ENCODE measurements around the gene CD300A.

The CD300A gene

GRCh38 chr17:74520016-74520434 is 53.6 kb downstream of the CD300A start:
- no peak overlapping the region for H3K4me3 ChIP-seq (ENCODE audit: low read length)
- no peaks in the 10 kb centered on the region for H3F3A ChIP-seq (ENCODE audit: control insufficient read depth, insufficient read depth)
- no peaks in the 10 kb centered on the region for H3K27me3 ChIP-seq (ENCODE audit: control insufficient read depth, low read length)
- H3K4me2 ChIP-seq (ENCODE audit: low read length), result no peak overlapping the region
- no peaks in the 10 kb centered on the region for H4K20me1 ChIP-seq (ENCODE audit: control insufficient read depth, insufficient read depth, low read depth, low read length)
- H3K36me3 ChIP-seq (ENCODE audit: control insufficient read depth, low read length), result no peaks in the 10 kb centered on the region
- H3K27ac ChIP-seq (ENCODE audit: low read depth, low read length), result no peak overlapping the region
- H3K4me1 ChIP-seq (ENCODE audit: control insufficient read depth, low read length), result no peaks in the 10 kb centered on the region
- no peaks in the 10 kb centered on the region for H3K9me2 ChIP-seq (replicated peaks; ENCODE audit: control insufficient read depth, low read length)
- TF ChIP-seq EZH2phosphoT487 (IDR thresholded peaks at IDR 0.05; ENCODE audit: borderline replicate concordance, low read length) (no peak), CTCF (IDR thresholded peaks at IDR 0.05; ENCODE audit: low read depth, low read length, poor library complexity, severe bottlenecking) (no peak)
- H3K9me3 ChIP-seq (ENCODE audit: control insufficient read depth, insufficient read depth, low read length), result peaks cover 6% of the 10 kb centered on the region; the same call in 1 of the 2 replicates
- H3K79me2 ChIP-seq (ENCODE audit: control insufficient read depth, low read length), result no peaks in the 10 kb centered on the region

GRCh38 chr17:74520790-74521480 is 54.5 kb downstream of the CD300A start:
- Histone ChIP-seq H3K27me3 (ENCODE audit: control insufficient read depth, low read length) (no peaks in the 10 kb centered on the region), H3F3A (ENCODE audit: control insufficient read depth, insufficient read depth) (no peaks in the 10 kb centered on the region), H3K4me3 (ENCODE audit: low read length) (no peak overlapping the region), H3K4me2 (ENCODE audit: low read length) (no peak overlapping the region), H3K27ac (ENCODE audit: low read depth, low read length) (no peak overlapping the region), H3K79me2 (ENCODE audit: control insufficient read depth, low read length) (no peaks in the 10 kb centered on the region), H3K9me3 (ENCODE audit: control insufficient read depth, insufficient read depth, low read length) (peaks cover 3% of the 10 kb centered on the region; the same call in 1 of the 2 replicates), H3K36me3 (ENCODE audit: control insufficient read depth, low read length) (no peaks in the 10 kb centered on the region), H3K9me2 (replicated peaks; ENCODE audit: control insufficient read depth, low read length) (no peaks in the 10 kb centered on the region), H3K4me1 (ENCODE audit: control insufficient read depth, low read length) (no peaks in the 10 kb centered on the region), H4K20me1 (ENCODE audit: control insufficient read depth, insufficient read depth, low read depth, low read length) (no peaks in the 10 kb centered on the region)
- TF ChIP-seq CTCF (IDR thresholded peaks at IDR 0.05; ENCODE audit: low read depth, low read length, poor library complexity, severe bottlenecking), result no peak
- no peak for TF ChIP-seq EZH2phosphoT487 (IDR thresholded peaks at IDR 0.05; ENCODE audit: borderline replicate concordance, low read length)

- H3K9me2 ChIP-seq (replicated peaks; ENCODE audit: control insufficient read depth, low read length), result no peaks in the 10 kb centered on the region
- H3K4me2 ChIP-seq (ENCODE audit: low read length), result no peak overlapping the region
Measured at GRCh38 chr17:74521701-74522201, 55.3 kb downstream of the CD300A start.

More at GRCh38 chr17:74521701-74522201, 55.3 kb downstream of the CD300A start:
- H3K36me3 ChIP-seq (ENCODE audit: control insufficient read depth, low read length), result no peaks in the 10 kb centered on the region
- H3K79me2 ChIP-seq (ENCODE audit: control insufficient read depth, low read length), result no peaks in the 10 kb centered on the region
- H3K27ac ChIP-seq (ENCODE audit: low read depth, low read length), result no peak overlapping the region
- H3K4me3 ChIP-seq (ENCODE audit: low read length), result no peak overlapping the region
- H3K4me1 ChIP-seq (ENCODE audit: control insufficient read depth, low read length), result no peaks in the 10 kb centered on the region
- H3F3A ChIP-seq (ENCODE audit: control insufficient read depth, insufficient read depth), result no peaks in the 10 kb centered on the region
- TF ChIP-seq CTCF (IDR thresholded peaks at IDR 0.05; ENCODE audit: low read depth, low read length, poor library complexity, severe bottlenecking) (no peak), EZH2phosphoT487 (IDR thresholded peaks at IDR 0.05; ENCODE audit: borderline replicate concordance, low read length) (no peak)
- no peaks in the 10 kb centered on the region for H4K20me1 ChIP-seq (ENCODE audit: control insufficient read depth, insufficient read depth, low read depth, low read length)
- peaks cover 3% of the 10 kb centered on the region; the same call in 1 of the 2 replicates for H3K9me3 ChIP-seq (ENCODE audit: control insufficient read depth, insufficient read depth, low read length)
- no peaks in the 10 kb centered on the region for H3K27me3 ChIP-seq (ENCODE audit: control insufficient read depth, low read length)

All from DOHH2 (cell line).